ENCODE measurements around the gene CNN2.

The CNN2 gene

GRCh38 chr19:1081301-1082164 lies 55.1 kb downstream of the CNN2 start:
- no peak for DNase-seq (ENCODE audit: low read depth)

GRCh38 chr19:1082165-1082927 lies 55.9 kb downstream of the CNN2 start:
- DNase-seq (ENCODE audit: low read depth): no peak

GRCh38 chr19:1082928-1083816 lies 56.8 kb downstream of the CNN2 start:
- DNase-seq (ENCODE audit: low read depth): no peak

- no peak for DNase-seq (ENCODE audit: low read depth)
Observed at GRCh38 chr19:1084024-1084868, 57.8 kb downstream of the CNN2 start.

- no peak for DNase-seq (ENCODE audit: low read depth)
Observed at GRCh38 chr19:1085053-1085658, 58.7 kb downstream of the CNN2 start.

GRCh38 chr19:1085676-1086442 lies 59.5 kb downstream of the CNN2 start:
- DNase-seq (ENCODE audit: low read depth): no peak

- no peak for DNase-seq (ENCODE audit: low read depth)
Observed at GRCh38 chr19:1086613-1087012, 60.2 kb downstream of the CNN2 start.

- no peak for DNase-seq (ENCODE audit: low read depth)
Observed at GRCh38 chr19:1087813-1088415, 61.5 kb downstream of the CNN2 start.

GRCh38 chr19:1088416-1089010 lies 62.1 kb downstream of the CNN2 start:
- DNase-seq (ENCODE audit: low read depth): no peak

Measured in stimulated activated CD8-positive, alpha-beta memory T cell treated with anti-CD3 and anti-CD28 coated beads, Interleukin-12 subunit alpha, Interleukin-12 subunit beta, amount 100 ng/mL, for 1 hour (primary cell).